H7 (cell line): ENCODE data around the gene QPCTL. TPM values are rescaled to one million over a fixed set of nuclear protein-coding genes. Genes with fewer than 3 reads are reported as not detected.
A peak's percentile ranks its signal among the peaks of the same experiment; 100 is the strongest.
"Not testable (repeated sequence)": the region's sequence is repeated elsewhere in the genome, so short reads cannot be mapped to it uniquely, and the experiment has no call there.

Experiments used
- DNase-seq: peaks from one replicate; pipeline ENCODE4 v3.0.0; 2012
- H3K27me3 ChIP-seq: 2 replicates; pipeline ENCODE4 v1.6.0; 2011; ENCODE audit warnings: mild to moderate bottlenecking, low read length; ENCODE audit not compliant: control insufficient read depth, insufficient read depth
- H3K36me3 ChIP-seq: replicated peaks from 2 replicates; pipeline ENCODE4 v1.5.1; 2011; ENCODE audit warnings: low read length; ENCODE audit not compliant: control insufficient read depth, insufficient read depth
- H3K4me3 ChIP-seq: 2 replicates; pipeline ENCODE4 v1.5.1; 2011; ENCODE audit warnings: low read depth, mild to moderate bottlenecking, control low read depth, low read length, moderate library complexity; ENCODE audit not compliant: insufficient read depth
- total RNA-seq: library from RNA; depleted of rRNA; stranded (reverse); fragments of >200 nt; shearing (Covaris generic); gene quantifications from 2 replicates; pipeline ENCODE4 v1.2.3, GENCODE V29; 2014

QPCTL gene
- total RNA-seq, 1 experiment from 2014 or later: 30.1 TPM

DNA sequence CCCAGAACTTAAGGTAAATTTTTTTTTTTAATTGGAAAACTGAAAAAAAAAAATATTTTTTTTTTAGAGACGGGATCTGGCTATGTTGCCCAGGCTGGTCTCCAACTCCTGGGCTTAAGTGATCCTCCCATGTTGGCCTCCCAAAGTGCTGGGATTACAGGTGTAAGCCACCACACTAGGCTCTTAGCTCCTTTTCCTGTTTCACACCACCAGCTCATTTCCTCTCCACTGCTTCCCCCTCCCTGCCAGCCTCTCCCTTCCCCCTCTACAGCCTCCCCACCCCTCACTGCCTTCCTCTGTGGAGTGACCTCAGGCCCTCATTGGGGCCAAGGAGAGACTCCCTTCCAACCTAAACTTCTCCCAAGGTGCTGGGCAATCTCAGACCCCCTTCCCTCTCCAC is 28.7 kb upstream of the QPCTL start:
- Histone ChIP-seq H3K36me3 (no peaks in the 10 kb centered on the region), H3K27me3 (peaks cover 8% of the 10 kb centered on the region), H3K4me3 (no peak overlapping the region)
- DNase-seq: no peak

DNA sequence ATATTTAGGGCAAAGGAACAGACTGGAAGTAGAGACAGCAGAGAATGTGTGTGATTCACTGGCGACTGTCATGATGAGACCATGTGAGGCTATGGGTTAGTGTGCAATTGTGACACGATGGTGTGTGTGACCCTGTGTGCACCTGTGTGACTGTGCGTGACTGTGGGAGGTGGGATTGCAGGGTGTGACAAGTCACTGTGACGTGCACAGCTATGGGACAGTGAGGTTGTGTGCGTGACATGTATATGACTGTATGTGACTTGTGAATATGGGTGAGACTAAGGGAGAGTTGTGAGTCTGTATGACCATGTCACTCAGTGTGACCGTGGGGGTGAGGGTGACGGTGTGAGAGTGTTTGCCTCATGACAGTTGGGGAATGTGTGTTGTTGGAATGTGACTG is 27.9 kb upstream of the QPCTL start:
- Histone ChIP-seq H3K4me3 (no peak overlapping the region), H3K36me3 (no peaks in the 10 kb centered on the region), H3K27me3 (peaks cover 15% of the 10 kb centered on the region)
- DNase-seq: no peak

DNA sequence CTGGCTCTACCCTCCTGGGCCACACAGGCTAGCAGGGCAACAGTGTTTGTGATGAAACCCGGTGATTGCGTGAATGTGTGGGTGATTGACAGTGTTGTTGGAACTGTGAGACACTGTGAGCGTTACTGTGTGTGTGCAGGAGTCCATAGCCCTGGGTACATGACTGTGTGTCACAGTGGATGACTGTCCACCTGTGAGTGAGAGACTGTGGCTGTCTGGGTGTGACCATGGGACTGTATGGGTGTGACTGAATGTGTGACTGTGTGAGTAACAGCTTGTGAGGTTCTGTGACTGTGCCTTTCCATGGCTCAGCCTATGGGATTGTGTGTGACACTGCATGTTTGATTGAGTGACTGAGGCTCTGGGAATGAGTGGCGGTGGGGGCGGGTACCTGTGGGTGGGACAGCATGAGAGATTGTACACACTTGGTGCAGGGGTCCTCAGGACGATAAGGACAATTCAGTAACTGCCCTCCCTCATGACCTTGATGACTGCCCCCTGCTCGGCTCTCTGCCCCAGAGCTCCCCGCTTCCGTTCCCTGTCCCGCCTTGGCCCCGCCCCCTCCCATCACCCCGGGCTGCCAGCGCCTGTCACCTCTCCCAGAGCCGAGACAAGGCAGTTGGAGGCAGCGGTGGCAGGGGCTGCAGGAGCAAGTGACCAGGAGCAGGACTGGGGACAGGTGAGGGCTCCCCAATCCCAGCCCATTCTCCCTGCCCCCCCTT is 24.7 kb upstream of the QPCTL start, which contains the start of gene GIPR:
TSS of gene GIPR (plus strand) at position 602 of the 722 bp plus-strand sequence. CDS start 1,300 bp downstream, outside the sequence.
- no peaks in the 10 kb centered on the region for H3K36me3 ChIP-seq
- H3K27me3 ChIP-seq: peaks cover 30% of the 10 kb centered on the region
- DNase-seq: peak; percentile 91
- H3K4me3 ChIP-seq: peak within 1 kb of the TSS; percentile 48

DNA sequence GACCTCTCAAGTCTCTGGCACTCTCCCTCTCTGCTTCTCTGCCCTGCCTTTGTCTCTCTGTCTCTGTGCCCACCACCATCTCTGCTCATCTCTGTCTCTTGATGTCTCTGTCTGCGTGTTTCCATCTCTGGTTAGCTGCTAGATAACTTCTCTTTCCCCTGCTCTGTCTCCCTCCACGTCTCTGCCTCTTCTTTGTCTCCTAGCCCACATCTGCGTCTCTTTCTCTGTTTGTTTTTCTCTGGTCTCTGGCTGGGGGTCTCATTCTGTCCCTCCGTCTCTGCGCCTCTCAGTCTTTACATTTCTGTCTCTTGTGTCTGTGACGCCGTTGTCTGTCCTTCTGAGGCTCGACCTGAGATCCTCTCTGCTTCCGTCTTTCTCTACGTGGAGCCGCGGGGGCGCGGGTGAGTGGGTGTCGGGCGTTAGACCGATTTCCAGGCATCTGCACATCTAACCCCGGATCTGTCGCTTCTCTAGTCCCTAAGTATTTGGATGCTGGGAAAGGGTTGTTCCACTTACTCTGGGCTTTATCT is 24.1 kb upstream of the QPCTL start:
- H3K36me3 ChIP-seq: no peaks in the 10 kb centered on the region

DNA sequence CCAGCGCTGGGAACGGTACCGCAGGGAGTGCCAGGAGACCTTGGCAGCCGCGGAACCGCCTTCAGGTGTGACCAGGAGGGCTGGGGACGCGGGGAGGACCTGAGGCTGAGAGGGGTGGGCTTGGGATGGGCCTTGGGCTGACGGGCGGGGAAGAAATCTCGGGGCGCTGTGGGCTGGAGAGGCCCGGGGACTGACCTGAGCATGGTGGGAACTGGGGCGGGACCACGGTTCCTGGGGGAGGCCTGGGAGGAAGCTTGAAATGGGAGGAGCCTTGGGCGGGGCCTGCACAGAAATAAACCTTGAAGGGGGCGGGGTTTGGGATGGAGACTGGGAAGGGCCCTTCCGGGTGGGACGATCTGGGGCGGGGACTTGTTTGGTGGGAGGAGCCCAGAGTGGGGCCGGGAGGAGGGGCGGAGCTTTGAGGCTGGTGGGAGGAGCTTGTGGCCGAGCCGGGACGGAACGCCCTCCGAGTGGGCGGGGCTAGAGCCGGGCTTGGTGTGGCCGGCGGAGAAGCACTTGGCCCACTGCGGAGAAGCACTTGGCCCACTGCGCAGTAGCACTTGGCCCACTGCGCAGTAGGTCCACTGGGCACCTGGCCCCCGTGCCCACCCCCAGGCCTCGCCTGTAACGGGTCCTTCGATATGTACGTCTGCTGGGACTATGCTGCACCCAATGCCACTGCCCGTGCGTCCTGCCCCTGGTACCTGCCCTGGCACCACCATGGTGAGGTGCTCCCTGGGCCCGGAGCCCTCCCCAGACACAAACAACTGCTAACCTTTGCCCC is 21.6 kb upstream of the QPCTL start:
- DNase-seq: peak; percentile 100
- Histone ChIP-seq H3K27me3 (peaks cover 32% of the 10 kb centered on the region), H3K36me3 (no peaks in the 10 kb centered on the region), H3K4me3 (peak overlapping the region; percentile 58)

More for the DNA sequence above, 24.1 kb upstream of the QPCTL start:
- Histone ChIP-seq H3K27me3 (peaks cover 30% of the 10 kb centered on the region), H3K4me3 (peak overlapping the region; percentile 48)
- DNase-seq: peak; percentile 44

DNA sequence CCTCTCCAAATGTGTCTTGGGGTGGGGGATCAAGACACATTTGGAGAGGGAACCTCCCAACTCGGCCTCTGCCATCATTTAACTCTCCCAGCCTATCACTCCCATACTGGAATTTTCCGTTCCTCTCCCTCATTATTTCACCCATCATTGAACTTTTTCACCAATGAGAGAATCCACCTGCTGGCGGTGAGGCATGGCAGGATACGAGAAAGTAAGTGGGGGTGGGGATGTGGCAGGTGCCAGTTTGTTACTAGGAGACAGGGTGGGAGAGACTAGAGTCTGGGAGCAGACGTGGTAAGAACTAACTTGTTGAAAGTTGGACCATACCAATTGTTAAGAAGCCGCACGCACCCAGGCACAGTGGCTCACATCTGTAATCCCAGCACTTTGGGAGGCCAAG is 17.5 kb upstream of the QPCTL start:
- Histone ChIP-seq H3K4me3 (no peak overlapping the region), H3K36me3 (no peaks in the 10 kb centered on the region), H3K27me3 (peaks cover 37% of the 10 kb centered on the region)
- no peak for DNase-seq

DNA sequence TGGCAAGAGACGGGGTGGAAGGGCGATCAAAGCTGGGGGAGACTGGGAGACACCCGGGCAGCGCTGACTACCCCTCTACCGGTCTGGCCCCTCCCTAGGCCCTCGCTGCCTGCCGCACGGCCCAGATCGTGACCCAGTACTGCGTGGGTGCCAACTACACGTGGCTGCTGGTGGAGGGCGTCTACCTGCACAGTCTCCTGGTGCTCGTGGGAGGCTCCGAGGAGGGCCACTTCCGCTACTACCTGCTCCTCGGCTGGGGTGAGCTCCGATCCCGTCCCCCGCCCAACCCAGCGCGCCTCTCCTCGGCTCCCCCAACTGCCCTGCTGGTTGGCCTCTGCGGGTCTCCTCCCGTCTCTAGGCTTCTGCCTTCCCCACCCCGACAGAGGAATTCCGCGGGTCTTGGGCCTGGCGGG is 15.6 kb upstream of the QPCTL start:
- H3K27me3 ChIP-seq: peaks cover 28% of the 10 kb centered on the region
- H3K36me3 ChIP-seq: no peaks in the 10 kb centered on the region
- peak overlapping the region; percentile 69 for H3K4me3 ChIP-seq
- DNase-seq: peak; percentile 93

DNA sequence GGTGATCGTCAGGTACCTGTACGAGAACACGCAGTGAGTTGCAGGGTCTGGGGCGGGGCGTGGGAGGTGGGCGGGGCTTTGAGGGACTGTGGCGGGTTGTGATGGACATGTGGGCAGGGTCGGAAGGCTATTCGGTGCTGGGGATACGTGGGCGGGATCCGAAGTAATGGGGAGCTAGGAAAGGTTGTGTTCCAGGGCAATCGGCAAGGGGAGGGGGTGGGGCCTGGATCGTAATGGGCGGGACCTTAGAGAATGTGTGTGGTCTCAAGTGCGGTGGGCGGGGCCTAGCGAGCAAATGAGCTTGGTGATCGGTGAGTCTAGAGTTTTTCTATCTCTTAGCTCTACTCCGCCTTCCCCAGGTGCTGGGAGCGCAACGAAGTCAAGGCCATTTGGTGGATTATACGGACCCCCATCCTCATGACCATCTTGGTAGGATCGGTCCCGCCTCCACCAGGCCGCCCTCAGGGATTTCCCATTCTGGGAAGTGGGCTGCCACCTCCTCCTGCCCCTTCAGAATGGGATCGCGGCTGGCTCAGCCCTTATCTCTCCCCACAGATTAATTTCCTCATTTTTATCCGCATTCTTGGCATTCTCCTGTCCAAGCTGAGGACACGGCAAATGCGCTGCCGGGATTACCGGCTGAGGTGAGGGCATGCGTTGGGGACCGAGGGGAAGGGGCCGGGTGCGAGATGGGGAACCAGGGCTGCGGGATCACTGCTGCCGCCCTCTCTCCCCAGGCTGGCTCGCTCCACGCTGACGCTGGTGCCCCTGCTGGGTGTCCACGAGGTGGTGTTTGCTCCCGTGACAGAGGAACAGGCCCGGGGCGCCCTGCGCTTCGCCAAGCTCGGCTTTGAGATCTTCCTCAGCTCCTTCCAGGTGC is 14.9 kb upstream of the QPCTL start:
- Histone ChIP-seq H3K4me3 (peak overlapping the region; percentile 69), H3K36me3 (no peaks in the 10 kb centered on the region), H3K27me3 (peaks cover 28% of the 10 kb centered on the region)
- peak; percentile 99 for DNase-seq

DNA sequence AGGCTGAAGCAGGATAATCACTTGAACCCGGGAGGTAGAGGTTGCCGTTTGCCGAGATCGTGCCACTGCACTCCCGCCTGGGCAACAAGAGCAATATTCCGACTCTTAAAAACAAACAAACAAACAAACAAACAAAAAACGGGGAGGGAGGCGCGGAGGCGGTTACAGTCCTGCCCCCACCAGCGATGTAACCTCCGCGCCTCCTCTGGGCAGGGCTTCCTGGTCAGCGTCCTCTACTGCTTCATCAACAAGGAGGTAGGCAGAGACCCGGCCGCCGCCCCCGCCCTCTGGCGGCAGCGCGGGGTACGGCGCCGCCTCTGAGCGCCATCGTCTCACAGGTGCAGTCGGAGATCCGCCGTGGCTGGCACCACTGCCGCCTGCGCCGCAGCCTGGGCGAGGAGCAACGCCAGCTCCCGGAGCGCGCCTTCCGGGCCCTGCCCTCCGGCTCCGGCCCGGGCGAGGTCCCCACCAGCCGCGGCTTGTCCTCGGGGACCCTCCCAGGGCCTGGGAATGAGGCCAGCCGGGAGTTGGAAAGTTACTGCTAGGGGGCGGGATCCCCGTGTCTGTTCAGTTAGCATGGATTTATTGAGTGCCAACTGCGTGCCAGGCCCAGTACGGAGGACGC is 11.0 kb upstream of the QPCTL start:
- Histone ChIP-seq H3K36me3 (peaks cover 5% of the 10 kb centered on the region), H3K27me3 (peaks cover 24% of the 10 kb centered on the region), H3K4me3 (peak overlapping the region; percentile 36)
- DNase-seq: peak; percentile 96

DNA sequence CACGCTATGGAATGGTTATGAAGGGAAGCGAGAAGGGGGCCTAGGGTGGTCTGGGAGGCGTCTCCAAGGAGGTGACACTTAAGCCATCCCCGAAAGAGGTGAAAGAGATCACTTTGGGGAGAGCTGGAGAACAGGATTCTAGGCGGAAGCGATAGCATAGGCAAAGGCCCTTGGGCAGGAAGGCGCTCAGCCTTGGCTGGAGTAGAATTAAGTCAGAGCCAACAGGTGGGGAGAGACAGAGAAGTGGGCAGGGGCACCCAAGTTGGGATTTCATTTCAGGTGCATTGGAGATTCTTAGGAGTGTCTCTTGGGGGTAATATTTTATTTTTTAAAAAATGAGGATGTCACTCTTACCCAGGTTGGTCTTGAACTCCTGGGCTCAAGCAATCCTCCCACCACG is 10.3 kb upstream of the QPCTL start:
- peaks cover 19% of the 10 kb centered on the region for H3K27me3 ChIP-seq
- no peak overlapping the region for H3K4me3 ChIP-seq
- peak; percentile 61 for DNase-seq
- peaks cover 8% of the 10 kb centered on the region for H3K36me3 ChIP-seq

DNA sequence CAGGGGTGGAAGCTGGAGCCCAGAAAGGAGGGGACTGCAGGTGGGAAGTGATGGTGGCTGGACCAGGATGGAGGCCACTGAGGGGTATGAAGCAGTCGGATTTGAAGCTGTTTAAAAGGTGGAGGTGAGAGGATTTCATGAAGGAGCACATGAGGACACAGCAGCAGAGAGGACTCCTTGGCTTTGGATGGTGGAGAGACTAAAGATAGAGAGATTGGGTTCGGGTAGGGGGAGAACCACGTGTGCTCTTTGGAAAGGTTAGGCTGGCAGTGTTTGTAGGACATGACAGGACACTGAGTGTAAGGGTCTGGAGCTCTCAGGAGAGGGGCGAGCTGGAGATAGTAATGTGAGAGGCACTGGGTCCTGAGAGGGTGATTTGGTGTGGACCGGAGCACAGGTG is 9.6 kb upstream of the QPCTL start:
- no peak for DNase-seq
- no peak overlapping the region for H3K4me3 ChIP-seq
- H3K27me3 ChIP-seq: peaks cover 15% of the 10 kb centered on the region
- H3K36me3 ChIP-seq: peaks cover 14% of the 10 kb centered on the region

DNA sequence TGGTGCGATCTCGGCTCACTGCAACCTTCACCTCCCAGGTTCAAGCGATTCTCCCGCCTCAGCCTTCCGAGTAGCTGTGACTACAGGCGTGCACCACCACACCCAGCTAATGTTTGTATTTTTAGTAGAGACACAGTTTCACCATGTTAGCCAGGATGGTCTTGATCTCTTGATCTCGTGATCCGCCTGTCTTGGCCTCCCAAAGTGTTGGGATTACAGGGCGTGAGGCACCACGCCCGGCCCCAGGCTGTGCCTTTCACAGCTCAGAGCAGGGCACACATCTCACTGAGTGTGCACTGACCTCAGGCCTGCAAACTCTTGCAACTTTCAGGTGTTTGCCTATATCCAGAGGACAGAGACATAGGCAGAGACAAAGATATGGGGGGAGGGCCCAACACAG is 7.4 kb upstream of the QPCTL start:
- not testable (repeated sequence) for DNase-seq, H3K4me3 ChIP-seq, H3K27me3 ChIP-seq
- H3K36me3 ChIP-seq: peaks cover 22% of the 10 kb centered on the region

DNA sequence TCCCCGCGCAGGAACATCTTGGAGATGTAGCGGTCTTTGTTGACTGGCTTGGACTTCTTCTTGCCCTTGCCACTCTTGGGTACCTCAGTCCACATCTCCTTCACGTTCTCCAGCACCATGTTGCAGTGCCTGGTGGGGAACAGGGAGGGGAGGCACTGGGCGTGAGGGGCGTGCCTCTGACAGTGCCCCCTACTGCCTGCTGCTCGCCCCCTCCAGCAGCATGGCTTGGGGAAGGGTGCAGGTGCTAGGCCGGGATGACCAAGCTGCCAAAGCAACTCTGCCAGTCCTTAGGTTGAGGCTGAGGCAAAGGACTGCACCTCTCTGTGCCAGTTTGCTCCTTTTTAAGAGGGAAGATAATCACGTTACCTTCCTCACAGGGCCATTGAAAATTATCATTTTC is 4.9 kb upstream of the QPCTL start:
- Histone ChIP-seq H3K36me3 (peaks cover 22% of the 10 kb centered on the region), H3K27me3 (no peaks in the 10 kb centered on the region), H3K4me3 (no peak overlapping the region)
- DNase-seq: no peak
